GM23338 (cell line): ENCODE data around the gene PRKCH. TPM values are rescaled to one million over a fixed set of nuclear protein-coding genes. Genes with fewer than 3 reads are reported as not detected.

Experiments
- ATAC-seq: fragments of 200-7000 bp; cut with Tn5 transposase; 3 replicates; pipeline ENCODE4 v1.9.1; 2020
- DNase-seq: peaks from one replicate; pipeline ENCODE4 v3.0.0-alpha.2; 2015; ENCODE audit warnings: low spot score
- H2AFZ ChIP-seq: fragments of 200-600 bp; sonication (generic); 2 replicates; pipeline ENCODE4 v1.8.0; 2016; ENCODE audit warnings: antibody characterized with exemption, mild to moderate bottlenecking, moderate library complexity
- H3F3A ChIP-seq: fragments of 200-600 bp; sonication (generic); replicated peaks from 2 replicates; pipeline ENCODE4 v1.8.0; 2017; ENCODE audit warnings: antibody characterized with exemption, mixed run types, low read depth
- H3K27ac ChIP-seq: fragments of 200-600 bp; sonication (generic); 2 replicates; pipeline ENCODE4 v1.6.1; 2016; ENCODE audit warnings: low read depth
- H3K27me3 ChIP-seq: fragments of 200-600 bp; sonication (generic); 2 replicates; pipeline ENCODE4 v1.8.0; 2016; ENCODE audit warnings: mild to moderate bottlenecking, mixed run types, moderate library complexity; ENCODE audit not compliant: insufficient read depth
- H3K36me3 ChIP-seq: fragments of 200-600 bp; sonication (generic); 2 replicates; pipeline ENCODE4 v1.8.0; 2016; ENCODE audit warnings: mild to moderate bottlenecking; ENCODE audit not compliant: insufficient read depth
- H3K4me1 ChIP-seq: fragments of 200-600 bp; sonication (generic); 2 replicates; pipeline ENCODE4 v1.8.0; 2016; ENCODE audit warnings: mild to moderate bottlenecking, moderate library complexity; ENCODE audit not compliant: insufficient read depth
- H3K4me2 ChIP-seq: fragments of 200-600 bp; sonication (generic); 2 replicates; pipeline ENCODE4 v1.7.1; 2017; ENCODE audit warnings: mixed run types
- H3K4me3 ChIP-seq: fragments of 200-600 bp; sonication (generic); 2 replicates; pipeline ENCODE4 v1.6.1; 2016; ENCODE audit warnings: mixed run types
- H3K79me2 ChIP-seq: fragments of 200-600 bp; sonication (generic); replicated peaks from 2 replicates; pipeline ENCODE4 v1.8.0; 2017; ENCODE audit warnings: mild to moderate bottlenecking; ENCODE audit not compliant: insufficient read depth
- H3K9me2 ChIP-seq: fragments of 200-600 bp; sonication (generic); 2 replicates; pipeline ENCODE4 v1.8.0; 2017; ENCODE audit not compliant: insufficient read depth
- H4K20me1 ChIP-seq: fragments of 200-600 bp; sonication (generic); replicated peaks from 2 replicates; pipeline ENCODE4 v1.8.0; 2017; ENCODE audit warnings: mild to moderate bottlenecking; ENCODE audit not compliant: insufficient read depth
- H3K27ac Mint-ChIP-seq: 2 replicates; pipeline ENCODE4 v1.8.0; 2020; ENCODE audit warnings: inconsistent platforms, mild to moderate bottlenecking, moderate library complexity, mixed read lengths
- H3K27me3 Mint-ChIP-seq: 3 replicates; pipeline ENCODE4 v1.8.0; 2022; ENCODE audit warnings: low read depth, mild to moderate bottlenecking, moderate library complexity, mixed read lengths, inconsistent platforms; ENCODE audit not compliant: insufficient read depth, poor library complexity
- H3K36me3 Mint-ChIP-seq: 3 replicates; pipeline ENCODE4 v1.8.0; 2021; ENCODE audit warnings: low read depth, mild to moderate bottlenecking, inconsistent platforms, moderate library complexity, mixed read lengths
- H3K4me1 Mint-ChIP-seq: 3 replicates; pipeline ENCODE4 v1.8.0; 2020; ENCODE audit warnings: mild to moderate bottlenecking, inconsistent platforms, mixed read lengths
- H3K4me3 Mint-ChIP-seq: 3 replicates; pipeline ENCODE4 v1.8.0; 2021; ENCODE audit warnings: moderate library complexity, mild to moderate bottlenecking, inconsistent platforms, mixed read lengths
- H3K9me3 Mint-ChIP-seq: 3 replicates; pipeline ENCODE4 v1.8.0; 2020; ENCODE audit warnings: moderate library complexity, mild to moderate bottlenecking, inconsistent platforms, mixed read lengths
- CREB1 ChIP-seq: fragments of 250-450 bp; sonication (Bioruptor Pico); IDR thresholded peaks from 2 replicates; pipeline ENCODE4 v1.5.0; 2020; ENCODE audit warnings: low read depth, mild to moderate bottlenecking, moderate library complexity
- CTCF ChIP-seq, 2 experiments: fragments of 200-600 bp in 1 of 2; sonication (generic) in 1 of 2; conservative IDR thresholded peaks; 2 replicates each; pipeline versions ENCODE4 v1.5.1 to v1.6.1; 2016 to 2017; ENCODE audit warnings: antibody characterized with exemption in 2 of 2, low read depth in 2 of 2, mild to moderate bottlenecking in 2 of 2, moderate library complexity in 1 of 2
- ETS1 ChIP-seq: IDR thresholded peaks from 2 replicates; pipeline ENCODE4 v1.6.1; 2016; ENCODE audit warnings: antibody characterized with exemption
- EZH2 ChIP-seq: fragments of 200-600 bp; sonication (generic); IDR thresholded peaks from one replicate; pipeline ENCODE4 v1.8.0; 2017; ENCODE audit warnings: antibody characterized with exemption, mild to moderate bottlenecking, low read depth; ENCODE audit not compliant: unreplicated experiment
- EZH2phosphoT487 ChIP-seq: fragments of 200-600 bp; sonication (generic); IDR thresholded peaks from one replicate; pipeline ENCODE4 v1.8.1; 2018; ENCODE audit warnings: antibody characterized with exemption; ENCODE audit not compliant: unreplicated experiment
- JUNB ChIP-seq: IDR thresholded peaks from one replicate; pipeline ENCODE4 v1.6.1; 2016; ENCODE audit warnings: antibody characterized with exemption; ENCODE audit not compliant: unreplicated experiment
- NANOG ChIP-seq: IDR thresholded peaks from 2 replicates; pipeline ENCODE4 v1.6.1; 2016; ENCODE audit warnings: antibody characterized with exemption, borderline replicate concordance
- POLR2AphosphoS5 ChIP-seq: IDR thresholded peaks from 2 replicates; pipeline ENCODE4 v1.6.1; 2016; ENCODE audit warnings: antibody characterized with exemption, low read depth
- REST ChIP-seq: IDR thresholded peaks from one replicate; pipeline ENCODE4 v1.6.1; 2018; ENCODE audit warnings: antibody characterized with exemption; ENCODE audit not compliant: unreplicated experiment
- STAT1 ChIP-seq: IDR thresholded peaks from one replicate; pipeline ENCODE4 v1.6.1; 2016; ENCODE audit warnings: antibody characterized with exemption; ENCODE audit not compliant: unreplicated experiment
- ZNF114 ChIP-seq: fragments of 250-450 bp; sonication (Bioruptor Pico); IDR thresholded peaks from 2 replicates; pipeline ENCODE4 v1.5.0; 2020; ENCODE audit warnings: mild to moderate bottlenecking, moderate library complexity
- ZNF331 ChIP-seq: fragments of 250-450 bp; sonication (Bioruptor Pico); IDR thresholded peaks from 2 replicates; pipeline ENCODE4 v1.5.0; 2020; ENCODE audit warnings: low read depth, mild to moderate bottlenecking, moderate library complexity
- ZNF462 ChIP-seq: fragments of 250-450 bp; sonication (Bioruptor Pico); IDR thresholded peaks from 2 replicates; pipeline ENCODE4 v1.5.0; 2020; ENCODE audit warnings: mild to moderate bottlenecking, moderate library complexity
- polyA plus RNA-seq: library from polyadenylated mRNA; unstranded; fragments of >200 nt; fragmentation: Nextera tagmentation; extraction: Ambion mirVana; gene quantifications from 2 replicates; pipeline ENCODE4 v1.2.1, GENCODE V29; 2016
- total RNA-seq: library from RNA; depleted of rRNA; stranded (reverse); fragments of >200 nt; shearing (Covaris generic); gene quantifications from 2 replicates; pipeline ENCODE4 v1.2.3, GENCODE V29; 2014

The PRKCH gene
- total and polyA plus RNA-seq, 2 experiments from 2014 or later: 5.4 to 10.1 TPM

- TF ChIP-seq REST: no peak
- TF ChIP-seq EZH2phosphoT487: no peak
- no peak for TF ChIP-seq ZNF331 (CRISPR knock-in tag)
Observed at GRCh38 chr14:61300209-61300608, 21.2 kb upstream of the PRKCH start (continued).

- Mint-ChIP-seq H3K27ac (no peak overlapping the region), H3K9me3 (peaks cover 9% of the 10 kb centered on the region; the same call in 2 of the 3 replicates), H3K27me3 (peaks cover 3% of the 10 kb centered on the region), H3K4me1 (peaks cover 27% of the 10 kb centered on the region), H3K36me3 (no peaks in the 10 kb centered on the region; the same call in 2 of the 3 replicates), H3K4me3 (no peak overlapping the region; the same call in 2 of the 3 replicates)
- H3K79me2 ChIP-seq: no peaks in the 10 kb centered on the region
- H3K4me3 ChIP-seq: no peak overlapping the region
- H3K36me3 ChIP-seq: no peaks in the 10 kb centered on the region
- peak; percentile 32 for DNase-seq
- H3K4me2 ChIP-seq: peak overlapping the region; percentile 17; the same call in 1 of the 2 replicates
- no peaks in the 10 kb centered on the region for H3K27me3 ChIP-seq
- H3K9me2 ChIP-seq: no peaks in the 10 kb centered on the region
- peak overlapping the region; percentile 42; the same call in 1 of the 2 replicates for H3K27ac ChIP-seq
- peaks cover 16% of the 10 kb centered on the region for H3K4me1 ChIP-seq
- no peaks in the 10 kb centered on the region for H3F3A ChIP-seq
- ATAC-seq: peak; percentile 42; the same call in 2 of the 3 replicates
- H4K20me1 ChIP-seq: no peaks in the 10 kb centered on the region
- no peak overlapping the region for H2AFZ ChIP-seq
- no peak for TF ChIP-seq CREB1 (CRISPR knock-in tag)
- no peak for TF ChIP-seq ETS1
- no peak for TF ChIP-seq ZNF462 (CRISPR knock-in tag)
- no peak for TF ChIP-seq EZH2phosphoT487
- no peak for TF ChIP-seq ZNF114 (CRISPR knock-in tag)
- no peak for TF ChIP-seq CTCF (conservative IDR thresholded peaks at IDR 0.05; ENCODE audit: low read depth in 2 of 2)
- no peak for TF ChIP-seq EZH2
- no peak for TF ChIP-seq POLR2AphosphoS5
- no peak for TF ChIP-seq JUNB
- TF ChIP-seq NANOG: no peak
- no peak for TF ChIP-seq STAT1
Observed at GRCh38 chr14:61300754-61301153, 20.6 kb upstream of the PRKCH start.
